ENCODE data around the gene C1orf159. TPM values are rescaled to one million over a fixed set of nuclear protein-coding genes. Genes with fewer than 3 reads are reported as not detected.

The C1orf159 gene
- total and polyA plus RNA-seq, 2 of the 8 experiments (the other 6 are each of a cell fraction or from before 2014, with no cell fraction given) = 10.0 to 10.9 TPM

DNA sequence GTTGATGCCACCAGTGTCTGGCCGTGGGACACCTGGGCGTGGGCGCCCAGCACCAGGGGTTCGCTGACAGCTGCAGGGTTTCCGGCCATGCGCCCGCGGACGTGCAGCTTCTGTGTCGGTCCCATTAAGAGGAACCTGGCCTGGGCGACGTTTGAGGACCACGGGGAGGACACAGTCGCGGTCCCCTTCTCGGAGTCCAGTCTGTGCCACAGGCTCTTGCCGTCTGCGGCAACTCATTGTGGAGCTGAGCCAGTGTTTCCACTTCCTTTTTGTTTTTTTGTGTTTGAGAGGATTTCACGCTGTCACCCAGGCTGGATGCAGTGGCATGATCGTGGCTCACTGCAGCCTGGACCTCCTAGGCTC, 1.6 kb upstream of the C1orf159 start:
- Histone ChIP-seq H2AFZ (ENCODE audit: low read length) (no peak overlapping the region), H3K79me1 (ENCODE audit: low read depth, low read length) (peaks cover 2% of the 10 kb centered on the region), H3K18ac (ENCODE audit: extremely low read depth, low read length) (no peak overlapping the region), H3K27ac (ENCODE audit: low read depth, low read length) (no peak overlapping the region), H2BK15ac (ENCODE audit: low read length) (no peak overlapping the region), H4K5ac (ENCODE audit: insufficient read length, low read depth, low read length) (no peak overlapping the region), H2BK120ac (replicated peaks; ENCODE audit: low read depth, low read length) (no peak overlapping the region), H2AK5ac (ENCODE audit: low read depth, low read length) (no peak overlapping the region), H2BK5ac (ENCODE audit: low read depth, low read length) (no peak overlapping the region), H4K8ac (ENCODE audit: extremely low read depth, insufficient read depth, low read length) (no peak overlapping the region; the same call in 1 of the 2 replicates), H3K56ac (replicated peaks; ENCODE audit: insufficient read length, low read depth, low read length) (no peak overlapping the region), H2BK20ac (ENCODE audit: low read length) (no peak overlapping the region), H4K20me1 (replicated peaks in 1 of 2; ENCODE audit: control insufficient read depth in 1 of 2, insufficient read depth in 2 of 2, low read length in 2 of 2) (no peaks in the 10 kb centered on the region), H3K79me2 (ENCODE audit: control insufficient read depth in 1 of 2, insufficient read depth in 2 of 2, low read length in 2 of 2) (peaks cover 0 to 5% of the 10 kb centered on the region in 2 experiments; a peak in 1 of 4 replicates), H3K4me3 (ENCODE audit: extremely low read depth in 1 of 4, insufficient read depth in 2 of 4, low read depth in 3 of 4, low read length in 4 of 4) (no peak overlapping the region), H3K27me3 (replicated peaks in 1 of 4; ENCODE audit: control insufficient read depth in 3 of 4, extremely low read depth in 1 of 4, insufficient read depth in 3 of 4, low read length in 3 of 4) (peaks cover 2 to 19% (median 15%) of the 10 kb centered on the region in 4 experiments; a peak in 6 of 7 replicates), H3K4me2 (ENCODE audit: insufficient read depth in 1 of 2, low read depth in 2 of 2, low read length in 2 of 2) (no peak overlapping the region; a peak in 1 of 4 replicates), H3K9me3 (ENCODE audit: insufficient read depth in 2 of 2, low read depth in 1 of 2, low read length in 1 of 2) (peaks cover 4 to 5% of the 10 kb centered on the region in 2 experiments; a peak in 1 of 4 replicates), H3K23me2 (ENCODE audit: low read depth, low read length) (peaks cover 7% of the 10 kb centered on the region; the same call in 1 of the 2 replicates), H3K9ac (replicated peaks in 1 of 4; ENCODE audit: extremely low read depth in 1 of 4, low read depth in 3 of 4, low read length in 3 of 4) (no peak overlapping the region), H3K4me1 (replicated peaks in 1 of 4; ENCODE audit: control insufficient read depth in 3 of 4, insufficient read depth in 4 of 4, low read length in 3 of 4) (peaks cover 0 to 6% (median 4%) of the 10 kb centered on the region in 4 experiments; a peak in 5 of 7 replicates), H4K91ac (replicated peaks; ENCODE audit: insufficient read length, low read length) (no peak overlapping the region), H3K4ac (replicated peaks; ENCODE audit: insufficient read length, low read depth, low read length) (no peak overlapping the region), H3K14ac (ENCODE audit: insufficient read length) (no peak overlapping the region), H3K36me3 (ENCODE audit: control insufficient read depth in 2 of 4, insufficient read depth in 4 of 4, low read length in 3 of 4) (no peaks in the 10 kb centered on the region), H3K23ac (ENCODE audit: insufficient read length) (no peak overlapping the region), H2BK12ac (ENCODE audit: low read depth, low read length) (no peak overlapping the region)
- DNase-seq (ENCODE audit: low read depth in 1 of 2, low spot score in 2 of 2) (no peak), FAIRE-seq (no peak)
- POLR2A ChIA-PET (ENCODE audit: partially characterized antibody) = interaction anchor here (1.0 kb wide), 2 partner anchors 58 to 114 kb away, joined by 3 read pairs; no protein-coding TSS in a partner anchor
- WGBS, 2 experiments (ENCODE audit: extremely low coverage in 1 of 2, insufficient coverage in 1 of 2, insufficient read length in 1 of 2, insufficient replicate concordance in 2 of 2, low coverage in 1 of 2, low lambda C conversion rate in 2 of 2, missing lambda C conversion rate in 1 of 2) = 89% methylated on average over 20 of the region's 20 CpGs; no CpG with 5 or more reads in 1 of the 2 experiments
- CTCF ChIA-PET (ENCODE audit: partially characterized antibody) = interaction anchor here (0.8 to 2.0 kb wide), 5 partner anchors 13 to 174 kb away, joined by 3 to 7 read pairs (median 4); no protein-coding TSS in a partner anchor
- TF ChIP-seq JUN (IDR thresholded peaks at IDR 0.05; ENCODE audit: low read depth, low read length) (no peak), POU5F1 (IDR thresholded peaks at IDR 0.05; ENCODE audit: low read depth, low read length) (no peak), BRCA1 (IDR thresholded peaks at IDR 0.05; ENCODE audit: low read depth, low read length) (no peak), SIN3A (conservative IDR thresholded peaks at IDR 0.05 in 1 of 2, IDR thresholded peaks at IDR 0.05 in 1 of 2; ENCODE audit: low read depth in 1 of 2, low read length in 2 of 2) (no peak), SP4 (IDR thresholded peaks at IDR 0.05; ENCODE audit: low read length) (no peak), YY1 (IDR thresholded peaks at IDR 0.05; ENCODE audit: low read depth, low read length) (no peak)
- TF ChIP-seq, protein P1, sequence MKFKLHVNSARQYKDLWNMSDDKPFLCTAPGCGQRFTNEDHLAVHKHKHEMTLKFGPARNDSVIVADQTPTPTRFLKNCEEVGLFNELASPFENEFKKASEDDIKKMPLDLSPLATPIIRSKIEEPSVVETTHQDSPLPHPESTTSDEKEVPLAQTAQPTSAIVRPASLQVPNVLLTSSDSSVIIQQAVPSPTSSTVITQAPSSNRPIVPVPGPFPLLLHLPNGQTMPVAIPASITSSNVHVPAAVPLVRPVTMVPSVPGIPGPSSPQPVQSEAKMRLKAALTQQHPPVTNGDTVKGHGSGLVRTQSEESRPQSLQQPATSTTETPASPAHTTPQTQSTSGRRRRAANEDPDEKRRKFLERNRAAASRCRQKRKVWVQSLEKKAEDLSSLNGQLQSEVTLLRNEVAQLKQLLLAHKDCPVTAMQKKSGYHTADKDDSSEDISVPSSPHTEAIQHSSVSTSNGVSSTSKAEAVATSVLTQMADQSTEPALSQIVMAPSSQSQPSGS (IDR thresholded peaks at IDR 0.05; ENCODE audit: low read length) = no peak

Data from H1 (cell line).